K562 (cell line): ENCODE measurements around the gene IFFO2.

Experiments
- CREM ChIP-seq: IDR thresholded peaks from 2 replicates; pipeline ENCODE4 v1.6.1; 2014; ENCODE audit warnings: antibody characterized with exemption, low read depth
- EGR1 ChIP-seq: fragments of 450-650 bp; conservative IDR thresholded peaks from 2 replicates; pipeline ENCODE4 v1.6.1; 2017; ENCODE audit warnings: mild to moderate bottlenecking
- KDM1A ChIP-seq, 2 experiments: fragments of 450-650 bp; IDR thresholded peaks; 2 replicates each; pipeline ENCODE4 v1.6.1; 2016; ENCODE audit warnings: mild to moderate bottlenecking in 2 of 2
- NBN ChIP-seq: fragments of 450-650 bp; IDR thresholded peaks from 2 replicates; pipeline ENCODE4 v1.6.1; 2016; ENCODE audit warnings: low read depth, mild to moderate bottlenecking
- NR3C1 ChIP-seq: sonication (generic); formaldehyde crosslinking; IDR thresholded peaks from 2 replicates; pipeline ENCODE4 v1.8.1; 2022; ENCODE audit warnings: missing genetic modification reagents
- ZNF436 ChIP-seq: fragments of 250-450, 450-650 bp; sonication (Bioruptor Pico); formaldehyde crosslinking; IDR thresholded peaks from 2 replicates; pipeline ENCODE4 v1.7.0; 2020; ENCODE audit warnings: mild to moderate bottlenecking
- TF ChIP-seq, protein P1 (sequence below): fragments of 450-650 bp; formaldehyde crosslinking; IDR thresholded peaks from 2 replicates; pipeline ENCODE4 v1.4.0; 2020; ENCODE audit warnings: mild to moderate bottlenecking, mixed read lengths

DNA sequence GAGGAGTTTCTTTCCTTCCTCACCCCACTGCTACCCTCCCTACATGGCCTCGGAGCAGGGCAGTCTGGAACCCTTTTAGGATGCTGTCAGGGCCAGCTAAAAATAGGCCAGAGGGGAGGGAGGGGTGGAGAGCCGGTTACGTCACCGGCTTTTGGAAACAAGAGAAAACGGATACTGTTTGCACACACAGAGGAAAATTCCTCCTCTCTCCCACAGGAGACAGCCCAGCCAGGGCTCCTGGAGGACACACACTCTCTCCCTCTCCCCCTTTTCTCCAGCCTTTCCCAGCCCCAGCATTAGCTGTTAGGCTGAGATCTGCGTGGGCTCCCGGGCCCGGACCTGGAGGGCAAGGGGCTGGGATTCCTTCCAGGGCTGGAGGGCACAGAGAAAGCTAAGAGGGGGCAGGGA is 34.2 kb downstream of the IFFO2 start:
- TF ChIP-seq KDM1A (IDR thresholded peaks at IDR 0.05) (no peak), CREM (no peak), NBN (no peak), NR3C1 (no peak), EGR1 (no peak), ZNF436 (CRISPR knock-in tag) (no peak)
- TF ChIP-seq, protein P1, sequence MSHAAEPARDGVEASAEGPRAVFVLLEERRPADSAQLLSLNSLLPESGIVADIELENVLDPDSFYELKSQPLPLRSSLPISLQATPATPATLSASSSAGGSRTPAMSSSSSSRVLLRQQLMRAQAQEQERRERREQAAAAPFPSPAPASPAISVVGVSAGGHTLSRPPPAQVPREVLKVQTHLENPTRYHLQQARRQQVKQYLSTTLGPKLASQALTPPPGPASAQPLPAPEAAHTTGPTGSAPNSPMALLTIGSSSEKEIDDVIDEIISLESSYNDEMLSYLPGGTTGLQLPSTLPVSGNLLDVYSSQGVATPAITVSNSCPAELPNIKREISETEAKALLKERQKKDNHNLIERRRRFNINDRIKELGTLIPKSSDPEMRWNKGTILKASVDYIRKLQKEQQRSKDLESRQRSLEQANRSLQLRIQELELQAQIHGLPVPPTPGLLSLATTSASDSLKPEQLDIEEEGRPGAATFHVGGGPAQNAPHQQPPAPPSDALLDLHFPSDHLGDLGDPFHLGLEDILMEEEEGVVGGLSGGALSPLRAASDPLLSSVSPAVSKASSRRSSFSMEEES, result no peak
